ENCODE results near the gene ALDH8A1.
A peak's percentile ranks its signal among the peaks of the same experiment; 100 is the strongest.

ALDH8A1 gene

DNA sequence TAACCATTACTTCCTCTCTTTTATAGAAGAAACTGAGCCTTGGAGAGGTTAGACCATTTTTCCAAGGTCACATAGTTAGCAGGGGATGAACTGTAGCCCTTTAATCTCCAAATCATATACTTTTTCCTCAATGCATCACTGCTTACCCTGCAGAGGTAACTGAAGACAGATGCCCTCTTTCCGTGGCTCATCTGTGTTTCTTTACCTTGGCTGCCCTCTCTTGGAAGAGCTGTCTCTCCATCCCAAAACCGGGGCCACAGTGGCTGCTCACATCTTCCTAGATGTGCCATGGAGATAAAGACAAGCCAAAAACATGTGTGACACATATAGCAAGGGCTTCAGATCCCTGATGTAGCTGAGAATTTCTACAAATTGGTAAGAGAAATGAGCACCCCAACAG is 581 bp upstream of the ALDH8A1 start:
- no peak for DNase-seq (ENCODE audit: low read depth)

DNA sequence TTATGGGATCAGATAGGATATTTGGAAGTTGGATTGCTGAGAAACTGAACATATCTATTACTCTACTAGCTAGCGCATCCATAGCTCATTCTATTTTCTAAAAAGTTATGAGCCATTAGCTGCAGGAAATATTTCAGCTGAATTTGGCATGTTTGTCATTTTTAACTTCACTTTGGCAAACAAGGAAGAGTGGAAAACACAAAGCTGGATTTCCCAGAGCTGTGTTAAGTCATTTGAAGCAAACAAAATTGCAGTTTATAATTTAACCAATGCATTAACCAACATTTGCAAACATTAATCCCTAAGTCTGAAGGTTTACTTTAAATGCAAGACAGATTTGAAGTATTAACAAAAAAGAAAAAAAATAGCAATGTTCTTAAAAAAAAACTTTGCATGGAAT is 1.2 kb downstream of the ALDH8A1 start:
- DNase-seq (ENCODE audit: low read depth): no peak

DNA sequence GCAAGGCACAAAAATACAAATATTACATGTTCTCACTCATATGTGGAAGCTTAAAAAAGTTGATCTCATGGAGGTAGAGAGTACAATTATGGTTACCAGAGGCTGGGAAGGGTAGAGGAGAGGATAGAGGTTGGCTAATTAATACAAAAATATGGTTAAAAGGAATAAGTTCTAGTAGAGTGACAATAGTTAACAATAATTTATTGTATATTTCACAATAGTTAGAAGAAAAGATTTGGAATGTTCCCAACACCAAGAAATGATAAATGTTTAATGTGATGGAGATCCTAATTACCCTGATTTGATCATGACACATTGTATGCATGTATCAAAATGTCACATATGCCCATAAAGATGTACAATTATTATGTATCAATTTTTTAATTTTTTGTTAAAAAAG is 1.8 kb downstream of the ALDH8A1 start:
- no peak for DNase-seq (ENCODE audit: low read depth)

GRCh38 chr6:134945045-134945444 is 4.9 kb downstream of the ALDH8A1 start:
- DNase-seq (ENCODE audit: low read depth): no peak

DNA sequence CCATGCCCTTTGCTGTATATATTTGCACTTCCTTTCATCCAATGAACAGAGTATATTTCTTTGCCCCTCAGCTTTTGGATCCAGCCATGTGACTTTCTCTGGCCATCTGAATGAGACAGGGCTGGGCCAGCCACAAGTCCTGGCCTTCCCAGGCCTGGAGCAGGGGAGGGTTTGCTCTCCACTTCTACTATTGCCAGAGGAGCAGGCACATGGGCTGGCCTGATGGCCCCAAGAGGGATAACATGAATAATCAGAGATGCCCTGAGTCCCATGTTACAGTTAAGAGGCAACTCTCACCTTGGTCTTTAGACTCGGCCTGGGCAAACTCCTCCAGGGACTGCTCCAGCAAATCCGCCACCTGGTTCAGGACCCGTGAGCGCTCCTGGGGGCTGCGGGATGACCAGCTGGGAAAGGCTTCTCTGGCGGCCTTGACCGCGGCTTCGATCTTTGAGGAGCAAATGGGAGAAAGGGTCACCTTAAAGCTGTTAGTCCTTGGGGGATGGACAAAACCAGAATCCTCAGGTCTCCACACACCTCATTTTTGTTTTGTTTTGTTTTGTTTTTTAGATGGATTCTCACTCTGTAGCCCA is 6.3 kb downstream of the ALDH8A1 start:
- no peak for DNase-seq (ENCODE audit: low read depth)

GRCh38 chr6:134938896-134939295 is 11.0 kb downstream of the ALDH8A1 start:
- peak; percentile 24 for DNase-seq (ENCODE audit: low read depth)

- no peak for DNase-seq (ENCODE audit: low read depth)
These were observed 12.5 kb downstream of the ALDH8A1 start for GRCh38 chr6:134937426-134937825.

- DNase-seq (ENCODE audit: low read depth): no peak
These were observed 13.0 kb downstream of the ALDH8A1 start for GRCh38 chr6:134936931-134937330.

- no peak for DNase-seq (ENCODE audit: low read depth)
These were observed 13.4 kb downstream of the ALDH8A1 start for GRCh38 chr6:134936476-134936875.

- DNase-seq (ENCODE audit: low read depth): no peak
These were observed 15.0 kb downstream of the ALDH8A1 start for GRCh38 chr6:134934793-134935485.

DNA sequence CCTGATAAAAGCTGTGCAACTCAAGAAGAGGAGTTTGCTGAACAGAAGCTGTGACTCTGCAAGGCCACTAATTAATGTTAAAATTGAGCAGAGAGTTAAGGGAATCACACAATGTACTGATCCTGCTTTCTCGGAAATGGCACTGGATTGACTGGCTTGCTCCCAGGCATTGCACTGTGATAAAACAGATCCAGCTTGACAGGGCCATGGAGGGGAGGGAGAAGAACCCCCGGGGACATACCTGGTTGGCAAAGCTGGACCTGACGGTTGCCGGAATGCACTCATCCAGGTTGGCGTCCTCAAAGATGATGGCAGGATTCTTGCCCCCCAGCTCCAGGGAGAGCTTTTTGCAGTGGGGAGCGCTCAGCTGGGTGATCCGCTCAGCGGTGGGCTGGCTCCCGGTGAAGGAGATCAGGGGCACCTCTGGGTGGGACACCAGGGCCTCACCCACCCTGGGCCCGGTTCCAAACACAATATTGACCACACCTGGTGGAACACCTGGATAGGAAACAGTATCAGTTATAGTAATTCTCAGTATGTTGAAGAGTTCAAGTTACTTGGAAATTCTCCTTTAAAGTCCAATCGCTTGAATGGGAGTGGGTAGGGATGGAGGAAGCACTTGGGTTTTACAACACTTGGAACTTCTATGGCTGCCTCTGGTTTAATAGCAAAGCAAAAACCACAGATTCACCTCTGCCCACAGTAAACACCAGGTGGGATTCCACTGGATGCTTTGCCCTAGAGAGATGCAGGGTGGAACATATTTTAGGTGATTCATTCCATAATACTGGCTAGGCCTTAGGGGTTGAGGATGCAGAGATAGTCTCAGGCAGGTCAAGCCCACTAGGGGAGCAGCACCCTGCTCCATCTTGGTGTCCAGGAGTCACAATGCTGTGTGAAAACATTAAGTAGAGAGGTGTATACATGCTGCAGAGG is 17.1 kb downstream of the ALDH8A1 start:
- no peak for DNase-seq (ENCODE audit: low read depth)

GRCh38 chr6:134932098-134932497 is 17.8 kb downstream of the ALDH8A1 start:
- DNase-seq (ENCODE audit: low read depth): no peak

DNA sequence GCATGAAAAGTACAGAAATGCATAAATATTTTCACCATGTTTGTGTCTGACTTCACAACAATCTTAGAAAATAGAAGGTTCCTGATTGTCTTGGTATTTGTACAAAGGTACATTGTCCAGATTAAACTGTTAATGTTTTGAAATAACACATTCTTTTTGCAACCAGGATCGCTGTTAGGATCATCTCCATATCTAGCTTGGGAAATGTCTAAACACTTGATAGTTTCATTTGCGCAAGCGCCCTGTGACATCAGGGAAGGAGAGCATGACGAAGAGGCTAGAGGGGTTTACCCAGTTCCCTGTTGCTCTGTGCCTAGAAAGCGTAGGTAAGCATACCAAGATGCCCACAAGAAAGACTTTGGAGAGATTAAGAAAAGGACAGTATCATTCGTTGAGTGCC is 19.4 kb downstream of the ALDH8A1 start:
- DNase-seq (ENCODE audit: low read depth): no peak

DNA sequence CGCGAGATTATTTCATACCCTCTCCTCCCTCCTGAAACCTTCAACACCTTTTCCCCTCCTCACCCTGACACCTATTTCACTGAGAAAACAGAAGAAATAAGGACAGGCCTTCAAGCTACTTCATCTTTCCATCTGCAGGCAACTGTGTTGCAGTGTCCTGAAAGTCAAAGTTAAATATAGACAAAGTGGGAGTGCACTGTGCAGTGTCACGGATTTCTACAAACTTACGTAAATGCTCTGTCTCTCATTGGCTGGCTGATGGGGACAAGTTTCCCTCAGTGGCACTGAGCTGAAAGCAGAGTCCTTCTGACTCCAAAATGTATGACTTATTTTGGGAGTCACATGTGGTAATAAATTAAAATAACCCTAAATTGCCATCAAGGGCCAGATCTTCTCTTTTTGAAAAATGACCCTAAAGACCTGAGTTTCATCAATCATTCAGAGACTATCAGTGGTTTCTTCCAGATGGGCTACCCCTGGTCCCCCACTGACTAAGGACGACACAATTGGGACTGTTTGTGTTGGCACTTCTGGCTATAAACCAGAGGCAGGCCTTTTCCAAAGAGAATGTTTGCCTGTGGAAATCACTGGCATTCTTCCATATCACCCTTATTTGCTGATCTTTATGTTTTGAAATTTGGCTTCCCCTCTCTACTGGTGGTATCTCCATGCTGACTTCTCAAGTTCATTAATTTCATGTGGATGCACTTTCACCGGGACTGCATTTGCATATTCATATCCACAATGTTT is 21.6 kb downstream of the ALDH8A1 start:
- DNase-seq (ENCODE audit: low read depth): no peak

DNA sequence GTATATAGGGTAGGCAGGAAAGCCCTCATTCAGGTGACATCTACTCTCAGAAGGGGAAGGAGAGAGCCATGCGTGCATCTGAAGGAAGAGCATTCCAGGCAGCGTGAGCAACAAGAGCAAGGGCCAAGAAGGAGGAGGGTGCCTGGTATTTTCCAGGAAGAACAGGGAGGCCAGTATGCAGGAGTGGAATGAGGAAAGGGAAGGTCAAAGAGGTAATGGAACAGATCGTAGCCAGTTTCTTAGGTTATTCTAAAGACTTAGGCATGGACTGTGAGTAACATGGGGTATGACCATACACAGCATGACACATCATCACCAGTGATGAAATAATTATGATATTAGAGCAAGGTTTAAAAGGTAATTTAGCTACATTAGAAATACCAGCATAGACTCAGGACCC is 24.1 kb downstream of the ALDH8A1 start:
- no peak for DNase-seq (ENCODE audit: low read depth)

DNA sequence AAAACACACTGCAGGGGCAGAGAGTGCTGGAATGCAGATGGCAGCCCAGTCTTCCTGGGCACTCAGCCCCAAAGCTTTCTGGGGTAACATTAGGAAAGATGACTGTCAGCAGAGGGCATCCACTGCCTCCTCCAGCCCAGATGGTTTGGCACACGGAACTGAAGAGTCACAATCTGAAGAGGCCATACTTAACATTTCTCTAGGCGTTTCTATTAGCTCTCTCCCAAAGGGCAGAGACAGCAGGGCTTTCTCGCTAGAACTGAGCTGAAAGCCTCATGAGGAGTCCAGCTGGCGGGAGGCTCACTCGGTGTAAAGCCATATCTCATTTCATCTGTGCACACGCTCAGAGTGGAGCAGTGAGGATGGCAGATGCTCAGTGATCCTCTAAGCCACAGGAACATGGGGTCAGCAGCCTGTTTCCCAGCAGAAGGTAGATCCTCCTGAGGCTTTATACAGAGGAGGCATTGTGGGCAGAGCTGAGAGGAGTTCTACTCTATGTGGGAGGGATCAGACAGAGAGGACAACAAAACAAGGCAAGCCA is 28.1 kb downstream of the ALDH8A1 start:
- no peak for DNase-seq (ENCODE audit: low read depth)

DNA sequence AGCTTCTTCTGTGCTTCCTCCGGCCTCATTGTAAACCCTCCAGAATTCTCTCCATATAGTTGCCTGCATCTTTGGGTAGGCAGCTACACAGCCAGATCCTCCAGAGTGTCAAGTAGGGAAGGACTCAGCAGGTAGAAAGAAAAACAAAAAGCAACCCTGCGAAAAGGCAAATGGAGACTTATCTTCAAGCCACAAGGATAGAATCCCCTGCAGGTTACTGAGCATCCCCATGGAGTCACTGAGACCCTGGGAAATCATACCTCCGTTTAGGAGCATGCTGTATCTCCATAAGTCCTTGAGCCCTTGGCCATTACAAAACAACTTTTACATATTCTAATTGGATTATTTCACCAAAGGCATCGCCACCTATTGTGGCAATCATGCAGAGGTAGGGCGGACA is 28.6 kb downstream of the ALDH8A1 start:
- DNase-seq (ENCODE audit: low read depth): no peak

GRCh38 chr6:134920422-134920821 is 29.5 kb downstream of the ALDH8A1 start:
- DNase-seq (ENCODE audit: low read depth): no peak

DNA sequence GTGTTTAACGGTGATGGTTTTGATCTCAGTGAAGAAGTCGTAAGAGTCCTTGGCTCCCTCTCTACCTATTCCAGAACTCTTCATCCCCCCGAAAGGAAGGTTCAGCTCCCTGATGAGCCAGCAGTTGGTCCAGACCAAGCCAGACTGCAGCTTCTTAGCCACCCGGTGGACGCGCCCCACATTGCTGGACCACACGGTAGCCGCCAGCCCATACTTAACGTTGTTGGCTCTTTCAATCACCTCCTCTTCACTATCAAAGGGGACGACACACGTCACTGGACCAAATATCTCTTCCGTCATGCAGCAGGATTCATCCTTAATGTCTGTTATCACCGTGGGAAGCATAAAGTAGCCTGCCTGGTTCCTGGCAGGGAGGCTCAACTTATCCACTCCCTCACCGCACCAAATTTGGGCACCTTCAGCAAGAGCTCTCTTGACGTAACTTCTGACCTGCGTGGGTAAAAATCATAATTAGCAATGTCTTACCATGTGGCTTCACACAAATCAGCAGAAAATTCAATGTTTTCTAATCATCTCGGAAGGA is 31.4 kb downstream of the ALDH8A1 start:
- no peak for DNase-seq (ENCODE audit: low read depth)

DNA sequence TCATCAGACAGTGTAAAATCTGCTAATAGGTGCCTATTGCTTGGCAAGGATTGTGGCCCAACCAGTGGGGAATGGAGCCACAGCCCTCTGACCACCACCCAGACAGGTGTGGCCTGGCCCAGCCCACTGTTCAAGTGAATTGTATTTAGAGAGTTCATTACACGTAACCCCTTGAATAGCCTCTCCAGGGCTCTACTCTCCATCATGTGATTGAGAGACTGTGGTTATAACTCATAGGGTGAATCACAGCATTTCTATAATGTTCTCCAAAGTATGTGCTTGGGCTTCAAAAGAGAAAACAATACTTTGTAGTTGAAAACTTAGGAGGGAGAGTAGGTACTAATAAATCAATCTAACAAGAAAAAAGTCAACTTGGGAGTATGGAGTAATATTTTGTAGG is 38.4 kb downstream of the ALDH8A1 start:
- DNase-seq (ENCODE audit: low read depth): no peak

GRCh38 chr6:134910593-134910935 is 39.3 kb downstream of the ALDH8A1 start:
- no peak for DNase-seq (ENCODE audit: low read depth)

Measured in stimulated activated CD8-positive, alpha-beta memory T cell treated with anti-CD3 and anti-CD28 coated beads, Interleukin-12 subunit alpha, Interleukin-12 subunit beta, amount 100 ng/mL, for 4 hours (primary cell).